Body of pancreas (tissue), 4 donors: ENCODE data around the gene ARIH1. TPM values are rescaled to one million over a fixed set of nuclear protein-coding genes. Genes with fewer than 3 reads are reported as not detected.
A peak's percentile ranks its signal among the peaks of the same experiment; 100 is the strongest.

Source experiments
- ATAC-seq: fragments of 150-250 bp; one replicate; pipeline ENCODE4 v1.9.1; 2016
- DNase-seq, 4 donors: peaks; one replicate each; pipeline ENCODE4 v3.0.0-alpha.2; 2019
- H3K27ac ChIP-seq, 4 donors: fragments of 200-600 bp; sonication (generic); 1 replicate in 3 of 4; 2 replicates in 1 of 4; pipeline versions ENCODE4 v1.5.1 to v1.6.1; 2016 to 2019; ENCODE audit warnings: mild to moderate bottlenecking in 1 of 4, mixed read lengths in 1 of 4, moderate library complexity in 1 of 4
- H3K27me3 ChIP-seq, 2 donors: fragments of 200-600 bp; sonication (generic); one replicate each; pipeline ENCODE4 v1.6.0; 2016; ENCODE audit warnings: mild to moderate bottlenecking in 1 of 2
- H3K36me3 ChIP-seq, 2 donors: fragments of 200-600 bp; sonication (generic); replicated peaks in 1 of 2; 2 replicates each; pipeline ENCODE4 v1.5.1; 2016; ENCODE audit warnings: low read depth in 2 of 2; ENCODE audit not compliant: insufficient read depth in 1 of 2
- H3K4me1 ChIP-seq: fragments of 200-600 bp; sonication (generic); one replicate; pipeline ENCODE4 v1.6.0; 2016
- H3K4me3 ChIP-seq, 2 donors: fragments of 200-600 bp; sonication (generic); 1 replicate in 1 of 2; 2 replicates in 1 of 2; pipeline ENCODE4 v1.5.1; 2016 to 2019
- H3K9me3 ChIP-seq, 3 donors: fragments of 200-600 bp; sonication (generic); 1 replicate in 2 of 3; 2 replicates in 1 of 3; pipeline ENCODE4 v1.5.1; 2016
- POLR2A ChIP-seq, 3 donors: fragments of 450-650 bp; IDR thresholded peaks; one replicate each; pipeline ENCODE4 v1.6.1; 2016; ENCODE audit warnings: antibody characterized with exemption in 3 of 3, mild to moderate bottlenecking in 2 of 3
- WGBS, 2 donors: methylation state at CpG; one replicate each; pipeline ENCODE4 v1.1.5; 2017; 5-methylcytosine and 5-hydroxymethylcytosine counted together
- intact Hi-C: fragments of 100-400 bp; cut with DNase I; formaldehyde crosslinking; loops from one replicate; pipeline ENCODE4 v1.15.1; 2023
- total RNA-seq, 2 donors: library from RNA; depleted of rRNA; stranded (reverse); fragments of >200 nt; gene quantifications; one replicate each; pipeline ENCODE4 v1.1.0, GENCODE V29; 2016
- TF ChIP-seq, protein P1 (sequence below), 7 experiments: fragments of 450-650 bp in 4 of 7; fragments of 200-600 bp in 3 of 7; sonication (generic) in 3 of 7; IDR thresholded peaks; one replicate each; pipeline ENCODE4 v1.5.1; 2016 to 2019; ENCODE audit warnings: antibody characterized with exemption in 7 of 7

The ARIH1 gene
- total RNA-seq, 2 donors from 2014 or later, result 28.5 to 52.1 TPM

DNA sequence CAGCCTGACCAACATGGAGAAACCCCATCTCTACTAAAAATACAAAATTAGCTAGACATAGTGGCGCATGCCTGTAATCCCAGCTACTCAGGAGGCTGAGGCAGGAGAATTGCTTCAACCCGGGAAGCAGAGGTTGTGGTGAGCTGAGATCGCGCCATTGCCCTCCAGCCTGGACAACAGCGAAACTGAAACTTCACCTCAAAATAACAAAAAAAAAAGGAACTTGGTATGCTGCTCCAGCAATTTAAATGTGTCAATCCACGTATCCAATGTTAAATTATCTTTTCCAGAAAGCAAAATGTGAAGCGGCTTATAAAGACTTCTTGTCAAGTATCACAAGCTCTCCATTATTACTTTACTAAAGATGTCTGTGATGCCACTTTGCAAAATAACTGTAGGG is 9.9 kb upstream of the ARIH1 start:
- Histone ChIP-seq H3K9me3 (no peaks in the 10 kb centered on the region), H3K4me3 (no peak overlapping the region), H3K36me3 (no peaks in the 10 kb centered on the region), H3K27ac (no peak overlapping the region), H3K4me1 (no peaks in the 10 kb centered on the region), H3K27me3 (no peaks in the 10 kb centered on the region)
- no peak for TF ChIP-seq POLR2A (IDR thresholded peaks at IDR 0.05)
- TF ChIP-seq, protein P1, sequence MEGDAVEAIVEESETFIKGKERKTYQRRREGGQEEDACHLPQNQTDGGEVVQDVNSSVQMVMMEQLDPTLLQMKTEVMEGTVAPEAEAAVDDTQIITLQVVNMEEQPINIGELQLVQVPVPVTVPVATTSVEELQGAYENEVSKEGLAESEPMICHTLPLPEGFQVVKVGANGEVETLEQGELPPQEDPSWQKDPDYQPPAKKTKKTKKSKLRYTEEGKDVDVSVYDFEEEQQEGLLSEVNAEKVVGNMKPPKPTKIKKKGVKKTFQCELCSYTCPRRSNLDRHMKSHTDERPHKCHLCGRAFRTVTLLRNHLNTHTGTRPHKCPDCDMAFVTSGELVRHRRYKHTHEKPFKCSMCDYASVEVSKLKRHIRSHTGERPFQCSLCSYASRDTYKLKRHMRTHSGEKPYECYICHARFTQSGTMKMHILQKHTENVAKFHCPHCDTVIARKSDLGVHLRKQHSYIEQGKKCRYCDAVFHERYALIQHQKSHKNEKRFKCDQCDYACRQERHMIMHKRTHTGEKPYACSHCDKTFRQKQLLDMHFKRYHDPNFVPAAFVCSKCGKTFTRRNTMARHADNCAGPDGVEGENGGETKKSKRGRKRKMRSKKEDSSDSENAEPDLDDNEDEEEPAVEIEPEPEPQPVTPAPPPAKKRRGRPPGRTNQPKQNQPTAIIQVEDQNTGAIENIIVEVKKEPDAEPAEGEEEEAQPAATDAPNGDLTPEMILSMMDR (IDR thresholded peaks at IDR 0.05), result no peak
- intact Hi-C loops, result no loop called here
- DNase-seq, result no peak
- 90 to 93% methylated on average over 7 of the region's 7 CpGs for WGBS, 2 donors
- no peak for ATAC-seq

DNA sequence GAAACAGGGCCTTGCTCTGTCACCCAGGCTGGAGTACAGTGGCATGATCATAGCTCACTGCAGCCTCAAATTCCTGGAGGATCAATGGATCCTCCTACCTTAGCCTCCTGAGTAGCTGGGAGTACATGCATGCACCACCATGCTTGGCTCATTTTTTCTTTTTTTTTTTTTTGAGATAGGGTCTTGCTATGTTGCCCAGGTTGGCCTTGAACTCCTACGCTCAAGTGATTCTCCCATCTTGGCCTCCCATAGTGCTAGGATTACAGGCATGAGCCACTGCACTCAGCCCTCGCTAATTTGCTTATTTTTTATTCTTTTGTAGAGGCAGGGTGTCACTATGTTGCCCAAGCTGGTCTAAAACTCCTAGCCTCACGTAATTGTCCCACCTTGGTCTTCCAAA is 6.0 kb upstream of the ARIH1 start:
- intact Hi-C loops, result no loop called here
- no peak for ATAC-seq
- Histone ChIP-seq H3K27me3 (no peaks in the 10 kb centered on the region), H3K36me3 (no peaks in the 10 kb centered on the region), H3K4me1 (peaks cover 8% of the 10 kb centered on the region), H3K27ac (no peak overlapping the region), H3K9me3 (no peaks in the 10 kb centered on the region), H3K4me3 (no peak overlapping the region)
- TF ChIP-seq, protein P1 (IDR thresholded peaks at IDR 0.05), result no peak
- TF ChIP-seq POLR2A (IDR thresholded peaks at IDR 0.05), result no peak
- 97 to 98% methylated on average over 3 of the region's 3 CpGs for WGBS, 2 donors
- DNase-seq, result no peak

DNA sequence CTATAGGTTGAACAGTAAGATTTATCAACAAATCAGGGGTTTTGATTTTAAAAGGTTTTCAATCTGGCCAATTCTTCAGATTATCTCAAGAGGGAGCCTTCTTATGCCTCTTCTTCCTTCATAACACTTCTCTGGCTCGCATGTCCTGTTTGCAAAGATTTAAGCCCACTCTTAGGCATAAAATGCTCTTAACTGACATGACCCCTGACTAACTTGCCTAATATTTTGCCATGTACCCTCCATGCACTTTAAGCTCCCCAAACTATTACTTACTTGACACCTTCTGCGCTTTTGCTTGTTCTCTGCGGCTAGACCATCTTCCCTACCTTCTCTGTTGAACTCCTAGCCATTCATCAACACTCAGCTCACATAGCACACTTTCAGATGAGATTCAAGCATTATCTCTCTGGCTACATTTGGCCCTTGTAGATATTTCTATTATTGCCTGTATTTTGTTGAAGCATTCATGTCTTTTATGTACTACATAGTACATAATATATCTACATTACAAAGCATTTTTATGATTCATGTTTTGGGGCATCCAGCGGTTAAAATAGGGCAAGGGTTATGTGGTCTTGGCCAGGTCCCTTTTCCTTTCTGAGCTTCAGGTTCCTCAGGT is 1.0 kb upstream of the ARIH1 start:
- Histone ChIP-seq H3K36me3 (no peaks in the 10 kb centered on the region), H3K4me1 (peaks cover 38% of the 10 kb centered on the region), H3K27me3 (no peaks in the 10 kb centered on the region), H3K9me3 (no peaks in the 10 kb centered on the region), H3K27ac (peak overlapping the region; percentile 94 to 100 (median 98)), H3K4me3 (peak overlapping the region in 1 of 2 donors; percentile 10)
- intact Hi-C loops, result no loop called here
- TF ChIP-seq, protein P1 (IDR thresholded peaks at IDR 0.05), result no peak
- TF ChIP-seq POLR2A (IDR thresholded peaks at IDR 0.05), result no peak
- no peak for DNase-seq
- WGBS, 2 donors, result 46 to 51% methylated on average over 4 of the region's 4 CpGs
- no peak for ATAC-seq

DNA sequence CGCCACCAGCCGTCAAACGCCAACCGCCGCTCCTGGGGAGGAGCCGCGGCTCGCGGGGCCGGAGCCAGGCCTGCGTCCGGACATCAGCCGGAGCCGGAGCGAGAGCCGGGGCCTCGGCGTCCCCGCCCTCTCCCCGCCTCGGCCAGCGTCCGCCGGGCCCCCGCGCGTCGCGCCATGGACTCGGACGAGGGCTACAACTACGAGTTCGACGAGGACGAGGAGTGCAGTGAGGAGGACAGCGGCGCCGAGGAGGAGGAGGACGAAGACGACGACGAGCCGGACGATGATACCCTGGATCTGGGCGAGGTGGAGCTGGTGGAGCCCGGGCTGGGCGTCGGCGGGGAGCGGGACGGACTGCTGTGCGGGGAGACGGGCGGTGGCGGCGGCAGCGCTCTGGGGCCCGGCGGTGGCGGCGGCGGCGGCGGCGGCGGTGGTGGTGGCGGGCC is 359 bp downstream of the ARIH1 start:
- Histone ChIP-seq H3K4me1 (peaks cover 52% of the 10 kb centered on the region), H3K27ac (peak overlapping the region; percentile 94 to 100 (median 98)), H3K9me3 (no peaks in the 10 kb centered on the region), H3K36me3 (no peaks in the 10 kb centered on the region), H3K27me3 (no peaks in the 10 kb centered on the region), H3K4me3 (peak overlapping the region; percentile 35 to 57)
- WGBS, 2 donors, result 0% methylated on average over 65 of the region's 67 CpGs; no CpG with 5 or more reads in 1 of the 2 donors
- DNase-seq, result no peak
- ATAC-seq, result peak; percentile 10
- TF ChIP-seq, protein P1 (IDR thresholded peaks at IDR 0.05), result no peak
- TF ChIP-seq POLR2A (IDR thresholded peaks at IDR 0.05), result no peak
- intact Hi-C loops, result no loop called here
